ENCODE data around the gene PDE8A. TPM values are rescaled to one million over a fixed set of nuclear protein-coding genes. Genes with fewer than 3 reads are reported as not detected.

PDE8A gene
- total and polyA plus RNA-seq, 2 of the 4 experiments (the other 2 are of a cell fraction), result 32.4 to 35.9 TPM

GRCh38 chr15:85154061-85154460, 172.4 kb downstream of the PDE8A start:
- no peak overlapping the region for H2BK15ac ChIP-seq (ENCODE audit: low read depth, low read length)
- intact Hi-C loops (cut with micrococcal nuclease) (no loop called here), dilution Hi-C loops (cut with HindIII; ENCODE audit: low sequenced_read_pairs, unreplicated experiment) (no loop called here), in situ Hi-C loops (cut with MboI; ENCODE audit: low sequenced_read_pairs) (loop anchor here (25.0 kb wide), 1 partner anchor 133 kb away; no protein-coding TSS in a partner anchor)
- DNase-seq (no peak), ATAC-seq (ENCODE audit: low read depth) (no peak)
- H3K4me3 ChIP-seq (ENCODE audit: insufficient read depth, low read depth, low read length), result no peak overlapping the region
- no peak overlapping the region for H2AK5ac ChIP-seq (ENCODE audit: low read depth, low read length)
- H4K91ac ChIP-seq (ENCODE audit: insufficient read depth, low read depth, low read length), result no peak overlapping the region
- WGBS, 2 experiments (ENCODE audit: extremely low coverage in 2 of 2, insufficient read length in 1 of 2), result no CpG with 5 or more reads among the region's 2 CpGs
- H4K20me1 ChIP-seq (ENCODE audit: insufficient read depth, low read length), result no peaks in the 10 kb centered on the region
- H3K36me3 ChIP-seq (ENCODE audit: control insufficient read depth, insufficient read depth, low read length), result no peaks in the 10 kb centered on the region
- no peaks in the 10 kb centered on the region for H3K4me1 ChIP-seq (ENCODE audit: control insufficient read depth, insufficient read depth, low read length)
- H2BK5ac ChIP-seq (ENCODE audit: low read depth, low read length, poor library complexity, severe bottlenecking), result no peak overlapping the region
- H3K14ac ChIP-seq (replicated peaks; ENCODE audit: low read depth, low read length), result no peak overlapping the region
- no peak overlapping the region for H3K27ac ChIP-seq (ENCODE audit: insufficient read depth, low read length)
- no peak overlapping the region for H3K23ac ChIP-seq (ENCODE audit: low read depth, low read length)
- no peaks in the 10 kb centered on the region for H3K9me1 ChIP-seq (ENCODE audit: insufficient read depth, low read length)
- H3K4ac ChIP-seq (ENCODE audit: low read depth, low read length), result no peak overlapping the region
- H2AK9ac ChIP-seq (replicated peaks; ENCODE audit: low read depth, low read length, poor library complexity), result no peak overlapping the region
- H2AFZ ChIP-seq (replicated peaks; ENCODE audit: low read length, poor library complexity), result no peak overlapping the region
- H3K9ac ChIP-seq (ENCODE audit: low read depth, low read length), result no peak overlapping the region
- H3K79me1 ChIP-seq (ENCODE audit: low read depth in 1 of 2, low read length in 2 of 2), result no peaks in the 10 kb centered on the region
- no peak overlapping the region for H4K5ac ChIP-seq (ENCODE audit: low read depth, low read length)
- POLR2A ChIA-PET (ENCODE audit: unreplicated experiment), result no interaction called here
- no peak overlapping the region for H3K56ac ChIP-seq (ENCODE audit: extremely low read depth, insufficient read depth, low read length)
- H2BK120ac ChIP-seq (ENCODE audit: low read depth, low read length), result no peak overlapping the region
- no peak overlapping the region for H4K8ac ChIP-seq (ENCODE audit: low read depth in 2 of 2, low read length in 2 of 2)
- H3K27me3 ChIP-seq (ENCODE audit: control insufficient read depth, insufficient read depth, low read length), result peaks cover 8% of the 10 kb centered on the region
- H3K4me2 ChIP-seq (ENCODE audit: low read depth, low read length), result no peak overlapping the region
- TF ChIP-seq POLR2A (IDR thresholded peaks at IDR 0.05; ENCODE audit: low read depth, low read length), result no peak
- no peak for TF ChIP-seq USF2 (IDR thresholded peaks at IDR 0.05; ENCODE audit: low read depth, low read length)
- TF ChIP-seq CHD1 (IDR thresholded peaks at IDR 0.05; ENCODE audit: low read depth, low read length), result no peak
- TF ChIP-seq NFE2L2 (IDR thresholded peaks at IDR 0.05; ENCODE audit: low read depth, low read length), result no peak
- no peak for TF ChIP-seq MAZ (IDR thresholded peaks at IDR 0.05; ENCODE audit: borderline replicate concordance, low read depth, low read length)
- TF ChIP-seq RCOR1 (IDR thresholded peaks at IDR 0.05; ENCODE audit: insufficient replicate concordance, low read length), result no peak
- no peak for TF ChIP-seq RFX5 (IDR thresholded peaks at IDR 0.05; ENCODE audit: low read depth, low read length)
- TF ChIP-seq FOS (IDR thresholded peaks at IDR 0.05; ENCODE audit: low read depth, low read length), result no peak
- no peak for TF ChIP-seq MXI1 (IDR thresholded peaks at IDR 0.05; ENCODE audit: borderline replicate concordance, low read depth, low read length)
- TF ChIP-seq CEBPB (IDR thresholded peaks at IDR 0.05; ENCODE audit: low read depth, low read length), result no peak
- H2BK20ac ChIP-seq (ENCODE audit: low read depth, low read length), result no peak overlapping the region
- BruUV-seq (replicated peaks), result no TSS peak
- CTCF ChIA-PET, result no interaction called here
- no peaks in the 10 kb centered on the region for H3K9me3 ChIP-seq (ENCODE audit: control insufficient read depth, insufficient read depth, low read length)
- H3K18ac ChIP-seq (ENCODE audit: low read depth, low read length), result no peak overlapping the region
